Measurements from ENCODE around the gene SP2. TPM values are rescaled to one million over a fixed set of nuclear protein-coding genes. Genes with fewer than 3 reads are reported as not detected.

SP2 gene
- total and polyA plus RNA-seq, 2 of the 8 experiments (the other 6 are each of a cell fraction or from before 2014, with no cell fraction given) = 5.6 to 13.8 TPM

GRCh38 chr17:47897561-47897960 lies 1.5 kb downstream of the SP2 start:
- no peak overlapping the region for H3K18ac ChIP-seq (ENCODE audit: extremely low read depth, low read length)
- no peak overlapping the region for H3K14ac ChIP-seq (ENCODE audit: insufficient read length)
- no peak overlapping the region for H2AFZ ChIP-seq (ENCODE audit: low read length)
- ChIA-PET POLR2A (ENCODE audit: partially characterized antibody) (interaction anchor here (0.7 to 1.0 kb wide), 2 partner anchors 14 to 50 kb away, joined by 3 read pairs; no protein-coding TSS in a partner anchor), CTCF (ENCODE audit: partially characterized antibody) (interaction anchor here (1.3 kb wide), 1 partner anchor 58 kb away, joined by 3 read pairs; no protein-coding TSS in a partner anchor)
- H3K4me2 ChIP-seq (ENCODE audit: insufficient read depth in 1 of 2, low read depth in 2 of 2, low read length in 2 of 2) = peak overlapping the region; percentile 90 to 95; a peak in 3 of 4 replicates
- H3K56ac ChIP-seq (replicated peaks; ENCODE audit: insufficient read length, low read depth, low read length) = no peak overlapping the region
- H2BK120ac ChIP-seq (replicated peaks; ENCODE audit: low read depth, low read length) = no peak overlapping the region
- peaks cover 10% of the 10 kb centered on the region; the same call in 1 of the 2 replicates for H3K79me1 ChIP-seq (ENCODE audit: low read depth, low read length)
- no peak overlapping the region for H2BK5ac ChIP-seq (ENCODE audit: low read depth, low read length)
- H4K5ac ChIP-seq (ENCODE audit: insufficient read length, low read depth, low read length) = no peak overlapping the region
- no peak overlapping the region for H2AK5ac ChIP-seq (ENCODE audit: low read depth, low read length)
- H2BK12ac ChIP-seq (ENCODE audit: low read depth, low read length) = no peak overlapping the region
- DNase-seq (ENCODE audit: low read depth in 1 of 2, low spot score in 2 of 2) (no peak), FAIRE-seq (no peak)
- H3K79me2 ChIP-seq (ENCODE audit: control insufficient read depth in 1 of 2, insufficient read depth in 2 of 2, low read length in 2 of 2) = peaks cover 0 to 21% of the 10 kb centered on the region in 2 experiments; a peak in 3 of 4 replicates
- no peak overlapping the region for H3K4ac ChIP-seq (replicated peaks; ENCODE audit: insufficient read length, low read depth, low read length)
- H3K27me3 ChIP-seq (replicated peaks in 1 of 4; ENCODE audit: control insufficient read depth in 3 of 4, extremely low read depth in 1 of 4, insufficient read depth in 3 of 4, low read length in 3 of 4) = no peaks in the 10 kb centered on the region; a peak in 1 of 7 replicates
- peaks cover 0 to 3% of the 10 kb centered on the region in 2 experiments for H4K20me1 ChIP-seq (replicated peaks in 1 of 2; ENCODE audit: control insufficient read depth in 1 of 2, insufficient read depth in 2 of 2, low read length in 2 of 2)
- H3K23me2 ChIP-seq (ENCODE audit: low read depth, low read length) = peaks cover 6% of the 10 kb centered on the region
- H3K9ac ChIP-seq (replicated peaks in 1 of 4; ENCODE audit: extremely low read depth in 1 of 4, low read depth in 3 of 4, low read length in 3 of 4) = no peak overlapping the region; a peak in 1 of 7 replicates
- no peak overlapping the region for H3K23ac ChIP-seq (ENCODE audit: insufficient read length)
- H2BK15ac ChIP-seq (ENCODE audit: low read length) = no peak overlapping the region
- no peak overlapping the region for H4K91ac ChIP-seq (replicated peaks; ENCODE audit: insufficient read length, low read length)
- H3K4me1 ChIP-seq (replicated peaks in 1 of 4; ENCODE audit: control insufficient read depth in 3 of 4, insufficient read depth in 4 of 4, low read length in 3 of 4) = peaks cover 7 to 20% (median 12%) of the 10 kb centered on the region in 4 experiments
- no peak overlapping the region for H3K27ac ChIP-seq (ENCODE audit: low read depth, low read length)
- no peak overlapping the region for H2BK20ac ChIP-seq (ENCODE audit: low read length)
- no peak overlapping the region for H4K8ac ChIP-seq (ENCODE audit: extremely low read depth, insufficient read depth, low read length)
- H3K9me3 ChIP-seq (ENCODE audit: insufficient read depth in 2 of 2, low read depth in 1 of 2, low read length in 1 of 2) = no peaks in the 10 kb centered on the region
- no peaks in the 10 kb centered on the region for H3K36me3 ChIP-seq (ENCODE audit: control insufficient read depth in 2 of 4, insufficient read depth in 4 of 4, low read length in 3 of 4)
- peak overlapping the region in 2 of 4 experiments; percentile 72 to 94; a peak in 3 of 8 replicates for H3K4me3 ChIP-seq (ENCODE audit: extremely low read depth in 1 of 4, insufficient read depth in 2 of 4, low read depth in 3 of 4, low read length in 4 of 4)
- WGBS, 2 experiments (ENCODE audit: extremely low coverage in 1 of 2, insufficient coverage in 1 of 2, insufficient read length in 1 of 2, insufficient replicate concordance in 2 of 2, low coverage in 1 of 2, low lambda C conversion rate in 2 of 2, missing lambda C conversion rate in 1 of 2) = 94% methylated on average over 5 of the region's 5 CpGs; no CpG with 5 or more reads in 1 of the 2 experiments
- TF ChIP-seq SUZ12 (IDR thresholded peaks at IDR 0.05; ENCODE audit: low read length) (no peak), MAFK (IDR thresholded peaks at IDR 0.05; ENCODE audit: low read depth, low read length) (no peak), SP1 (IDR thresholded peaks at IDR 0.05; ENCODE audit: low read depth, low read length) (no peak), E2F6 (IDR thresholded peaks at IDR 0.05) (no peak), SIX5 (IDR thresholded peaks at IDR 0.05; ENCODE audit: low read depth, low read length) (no peak), POLR2A (IDR thresholded peaks at IDR 0.05; ENCODE audit: control extremely low read depth in 1 of 2, low read depth in 2 of 2, low read length in 2 of 2) (no peak), ZNF274 (IDR thresholded peaks at IDR 0.05; ENCODE audit: borderline replicate concordance, extremely low read depth, low read length) (no peak), ATF3 (IDR thresholded peaks at IDR 0.05; ENCODE audit: insufficient read depth, low read depth, low read length) (no peak), SP4 (IDR thresholded peaks at IDR 0.05; ENCODE audit: low read length) (no peak), RNF2 (IDR thresholded peaks at IDR 0.05; ENCODE audit: borderline replicate concordance, low read depth, low read length, missing control alignments, poor library complexity, severe bottlenecking) (no peak), HDAC6 (IDR thresholded peaks at IDR 0.05; ENCODE audit: low read depth, low read length) (no peak), BACH1 (IDR thresholded peaks at IDR 0.05; ENCODE audit: low read length) (no peak), RBBP5 (IDR thresholded peaks at IDR 0.05; ENCODE audit: borderline replicate concordance, low read depth, low read length) (no peak)
